CD4-positive, alpha-beta T cell treated with Interleukin-4 for 1 hour (primary cell): ENCODE measurements around the gene DYDC2.

ENCODE experiments used
- DNase-seq, 2 donors: peaks; one replicate each; pipeline ENCODE4 v3.0.0-alpha.2; 2020 to 2022

Gene DYDC2

DNA sequence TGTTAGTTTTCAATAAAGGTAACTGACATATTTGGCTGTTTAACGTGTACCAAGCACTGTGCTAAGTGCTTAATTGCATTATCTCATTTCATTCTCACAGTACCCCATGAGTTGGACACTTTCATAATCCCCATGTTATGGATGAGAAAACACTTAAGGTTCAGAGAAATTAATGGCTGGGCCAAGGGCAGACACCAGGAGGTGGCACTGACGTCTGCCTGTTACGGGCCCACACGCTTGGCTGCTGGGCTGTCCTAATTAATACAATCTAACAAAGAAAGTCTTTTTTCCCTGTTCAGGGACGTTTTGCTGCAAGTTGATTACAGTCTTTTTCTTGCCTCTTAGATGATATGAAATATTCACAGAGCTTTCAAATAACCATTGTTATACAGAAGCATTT lies 16.1 kb downstream of the DYDC2 start:
- DNase-seq, result no peak

DNA sequence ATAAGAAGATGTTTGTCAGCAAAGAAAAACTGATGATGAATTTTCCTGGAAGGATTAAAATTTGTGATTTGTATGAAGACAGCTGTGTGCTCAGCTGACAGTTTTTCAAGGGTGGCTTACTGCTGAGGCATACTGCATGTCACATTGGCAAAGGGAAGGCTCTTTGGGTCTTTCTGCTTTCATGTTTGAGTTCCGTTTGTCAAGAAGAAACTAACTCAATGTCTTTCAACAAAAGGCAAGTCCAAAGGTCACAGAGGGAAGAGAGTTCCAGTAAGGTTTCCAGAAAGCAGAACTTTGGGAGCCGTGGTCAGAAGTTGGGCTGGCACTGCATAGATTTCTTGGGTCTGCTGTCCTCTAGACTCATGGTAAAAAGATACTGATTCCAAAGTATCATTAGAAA lies 16.9 kb downstream of the DYDC2 start:
- no peak for DNase-seq

DNA sequence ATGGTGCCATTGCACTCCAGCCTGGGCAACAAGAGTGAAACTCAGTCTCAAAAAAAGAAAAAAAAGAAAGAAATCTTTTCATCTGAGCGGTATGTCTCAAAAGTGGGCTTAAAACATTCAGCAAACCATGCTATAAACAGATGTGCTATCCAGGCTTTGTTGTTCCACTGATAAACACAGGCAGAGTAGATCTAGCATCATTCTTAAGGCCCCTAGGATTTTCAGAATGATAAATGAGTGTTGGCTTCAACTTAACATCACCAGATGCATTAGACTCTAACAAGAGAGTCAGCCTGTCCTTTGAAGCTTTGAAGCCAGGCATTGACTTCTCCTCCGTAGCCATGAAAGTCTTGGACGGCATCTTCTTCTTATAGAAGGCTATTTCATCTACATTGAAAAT lies 23.1 kb downstream of the DYDC2 start:
- no peak for DNase-seq

DNA sequence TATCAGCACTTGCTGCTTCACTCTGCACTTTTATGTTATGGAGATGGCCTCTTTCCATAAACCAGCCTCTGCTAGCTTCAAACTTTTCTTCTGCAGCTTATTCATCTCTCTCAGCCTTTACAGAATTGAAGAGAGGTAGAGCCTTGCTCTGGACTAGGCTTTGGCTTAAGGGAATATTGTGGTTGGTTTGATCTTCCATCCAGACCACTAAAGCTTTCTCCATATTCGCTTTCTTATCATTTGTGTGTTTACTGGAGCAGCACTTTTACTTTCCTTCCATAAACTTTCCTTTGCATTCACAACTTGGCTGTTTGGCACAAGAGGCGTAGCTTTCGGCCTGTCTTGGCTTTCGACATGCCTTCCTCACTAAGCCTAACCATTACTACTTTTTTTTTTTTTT lies 23.6 kb downstream of the DYDC2 start:
- DNase-seq, result no peak

DNA sequence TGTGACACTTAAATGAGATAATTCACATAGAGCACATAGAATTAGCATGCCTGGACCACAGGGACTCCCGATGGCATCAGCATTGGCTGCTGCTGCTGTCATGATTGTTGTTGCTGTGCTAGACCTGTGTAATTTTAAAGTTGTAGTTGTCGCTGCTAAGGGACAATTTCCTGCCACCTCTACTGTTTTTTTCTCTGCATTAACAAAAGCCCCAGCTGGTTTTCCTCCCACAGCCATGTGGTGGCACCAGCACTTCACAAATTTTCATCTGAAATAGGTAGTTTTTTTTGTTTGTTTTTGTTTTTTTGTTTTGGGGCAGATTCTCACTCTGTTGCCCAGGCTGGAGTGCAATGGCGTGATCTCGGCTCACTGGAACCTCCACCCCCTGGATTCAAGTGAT lies 26.4 kb downstream of the DYDC2 start:
- DNase-seq, result peak; percentile 62

DNA sequence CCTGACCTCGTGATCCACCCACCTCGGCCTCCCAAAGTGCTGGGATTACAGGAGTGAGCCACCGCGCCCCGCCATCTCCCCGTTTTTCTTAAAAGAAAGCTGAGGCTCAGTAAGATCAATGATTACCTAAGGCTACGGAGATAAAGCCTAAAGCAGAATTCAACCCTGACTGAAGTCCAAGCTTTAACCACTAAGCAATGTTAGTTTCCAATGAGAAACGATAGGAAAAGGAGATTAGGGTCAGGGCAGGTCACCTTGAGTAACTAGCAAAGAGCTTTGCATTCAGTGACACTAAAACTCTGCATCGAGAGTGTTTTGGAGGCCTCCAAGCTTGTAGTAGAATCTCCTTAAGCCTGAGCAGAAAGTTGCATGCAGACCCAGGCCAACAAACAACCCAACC lies 34.2 kb downstream of the DYDC2 start:
- no peak for DNase-seq

DNA sequence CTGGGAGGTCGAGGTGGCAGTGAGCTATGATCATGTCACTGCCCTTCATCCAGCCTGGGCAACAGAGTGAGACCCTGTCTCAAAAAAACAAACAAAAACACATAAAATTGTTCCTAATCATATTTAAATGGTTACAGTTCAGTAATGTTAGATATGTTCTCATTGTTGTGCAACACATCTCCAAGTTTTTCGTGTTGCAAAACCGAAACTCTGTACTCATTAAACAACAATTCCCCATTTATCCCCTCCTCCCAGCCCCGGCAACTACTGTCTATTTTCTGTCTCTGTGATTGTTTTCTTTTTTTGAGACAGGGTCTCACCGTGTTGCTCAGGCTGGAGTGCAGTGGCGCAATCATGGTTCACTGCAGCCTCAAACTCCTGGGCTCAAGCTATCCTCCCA lies 35.7 kb downstream of the DYDC2 start:
- DNase-seq, result no peak

DNA sequence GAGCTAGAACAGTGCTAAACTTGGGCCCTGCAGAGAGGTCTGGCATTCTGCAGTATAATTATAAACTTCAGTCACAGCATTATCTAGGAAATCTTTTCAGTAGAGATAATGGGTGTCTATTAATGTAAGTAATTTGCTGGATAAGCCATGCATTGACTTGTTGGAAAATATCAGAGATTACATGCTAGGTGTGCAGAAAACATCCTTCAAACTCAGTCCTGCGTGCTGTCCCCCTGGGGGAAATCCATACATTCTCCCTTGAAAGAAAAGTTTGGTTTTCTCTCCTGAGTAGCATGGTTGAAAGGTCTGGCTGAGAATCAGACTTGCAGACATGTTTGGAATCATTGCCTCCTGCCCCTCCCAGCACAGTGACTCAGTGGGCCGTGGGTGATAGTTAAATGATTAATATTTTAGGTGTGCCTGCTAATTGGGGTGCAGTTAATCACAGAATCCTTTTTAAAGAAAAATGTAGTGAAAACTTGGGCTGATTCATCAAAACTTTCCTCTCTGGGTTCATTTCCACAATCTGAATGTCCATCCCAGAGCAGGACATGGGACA lies 37.9 kb downstream of the DYDC2 start:
- no peak for DNase-seq

DNA sequence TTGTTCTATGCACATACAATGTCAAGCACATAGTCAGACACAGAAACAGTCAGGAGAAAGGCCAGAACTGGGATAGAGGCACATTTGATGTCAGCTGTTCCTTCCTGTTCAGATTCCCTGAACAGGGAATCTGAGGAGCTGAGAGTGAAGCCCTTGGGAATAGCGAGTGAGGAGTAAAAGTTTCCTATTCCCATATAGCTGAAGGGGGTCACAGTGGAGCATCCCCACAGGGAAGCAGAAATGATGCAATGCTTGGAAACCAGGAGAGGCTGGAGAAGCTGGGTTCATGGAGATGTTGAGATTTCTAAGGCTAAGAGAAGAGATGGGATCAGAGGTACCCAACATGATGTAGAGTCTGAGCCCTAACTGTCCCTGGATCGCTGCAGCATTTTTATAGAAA lies 40.4 kb downstream of the DYDC2 start:
- DNase-seq, result no peak

DNA sequence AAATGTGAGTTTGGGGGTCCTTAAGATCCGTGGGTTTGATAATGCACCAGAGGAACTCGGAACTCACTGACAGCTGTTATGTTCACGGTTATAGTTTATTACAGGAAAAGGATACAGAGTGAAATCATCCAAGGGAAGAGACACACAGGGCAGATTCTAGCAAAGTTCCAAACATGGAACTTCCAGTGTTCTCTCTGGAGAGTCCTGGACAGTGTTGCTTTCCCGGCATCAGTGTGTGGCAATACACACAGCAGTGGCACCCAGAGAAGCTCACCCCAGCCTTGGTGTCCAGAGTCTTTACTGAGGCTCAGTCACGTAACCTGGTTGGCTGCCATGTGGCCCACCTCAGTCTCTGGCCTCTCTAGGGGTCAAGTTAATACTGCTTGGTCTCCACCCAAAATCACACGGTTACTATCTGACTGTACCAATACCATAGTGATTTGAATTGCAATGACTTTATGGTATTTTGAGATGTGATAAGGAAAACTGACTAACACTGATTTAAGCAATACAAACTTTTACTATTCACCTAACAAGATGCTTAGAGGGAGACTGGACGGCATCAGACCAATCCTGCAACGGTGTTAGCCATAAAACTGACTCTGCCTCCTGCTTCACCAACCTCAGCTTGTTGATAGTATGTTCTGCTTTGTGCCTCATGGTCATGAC lies 43.7 kb downstream of the DYDC2 start:
- DNase-seq, result no peak

DNA sequence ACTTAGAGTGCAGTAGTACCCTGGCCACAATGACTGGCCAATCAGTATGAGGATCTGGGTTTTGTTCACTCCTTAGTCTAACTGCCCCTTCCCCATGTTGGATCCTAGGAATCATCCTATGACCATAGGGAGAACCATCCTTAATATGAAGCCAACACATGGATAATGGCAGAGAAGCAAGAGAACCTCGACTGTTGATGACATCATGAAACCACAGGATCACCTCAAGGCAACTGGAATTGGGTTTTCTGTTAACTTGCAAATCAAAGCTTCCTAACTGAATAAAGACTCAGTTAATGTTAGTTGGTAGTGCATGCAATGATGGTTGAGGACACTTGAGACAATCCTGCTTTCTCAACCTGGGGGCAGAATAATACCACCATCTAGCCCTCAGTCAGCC lies 48.5 kb downstream of the DYDC2 start:
- DNase-seq, result no peak

DNA sequence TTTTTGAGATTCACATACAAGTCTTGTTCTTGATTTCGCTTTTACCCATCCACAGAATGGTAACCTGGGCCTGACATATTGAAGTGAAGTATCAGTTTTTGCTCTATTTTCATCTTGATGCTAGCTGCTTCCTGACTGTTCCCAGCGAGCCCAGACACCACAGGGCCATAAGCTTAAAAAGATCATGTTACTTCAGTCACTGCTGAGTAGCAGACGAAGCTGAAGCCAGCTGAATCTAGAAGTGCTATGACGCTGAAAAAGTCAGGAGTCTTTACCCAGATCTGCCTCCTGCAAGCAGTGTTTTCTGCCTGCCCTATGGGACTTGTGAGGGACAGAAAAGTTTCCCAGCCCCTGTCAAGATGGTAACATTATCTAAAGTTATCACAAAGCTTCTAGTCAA lies 49.0 kb downstream of the DYDC2 start:
- DNase-seq, result no peak

DNA sequence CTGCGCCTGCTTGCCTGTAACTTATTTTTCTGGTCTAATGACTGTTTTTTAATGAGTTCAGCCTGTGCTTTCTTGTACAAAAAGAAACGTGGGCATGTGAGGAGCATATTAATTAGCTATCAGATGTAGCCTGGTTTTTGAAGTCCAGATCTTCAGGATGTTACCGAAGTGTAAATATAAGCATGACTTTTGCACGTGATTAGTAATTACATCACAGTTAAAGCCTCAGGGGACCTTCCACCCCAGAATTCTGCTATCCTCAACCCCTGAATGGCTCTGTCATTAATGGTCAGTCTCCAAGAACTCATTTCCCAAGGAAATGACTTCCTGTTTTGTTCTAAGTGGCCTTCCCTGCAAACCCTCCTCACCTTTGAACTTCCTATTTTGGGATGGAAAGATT lies 49.6 kb downstream of the DYDC2 start:
- no peak for DNase-seq

DNA sequence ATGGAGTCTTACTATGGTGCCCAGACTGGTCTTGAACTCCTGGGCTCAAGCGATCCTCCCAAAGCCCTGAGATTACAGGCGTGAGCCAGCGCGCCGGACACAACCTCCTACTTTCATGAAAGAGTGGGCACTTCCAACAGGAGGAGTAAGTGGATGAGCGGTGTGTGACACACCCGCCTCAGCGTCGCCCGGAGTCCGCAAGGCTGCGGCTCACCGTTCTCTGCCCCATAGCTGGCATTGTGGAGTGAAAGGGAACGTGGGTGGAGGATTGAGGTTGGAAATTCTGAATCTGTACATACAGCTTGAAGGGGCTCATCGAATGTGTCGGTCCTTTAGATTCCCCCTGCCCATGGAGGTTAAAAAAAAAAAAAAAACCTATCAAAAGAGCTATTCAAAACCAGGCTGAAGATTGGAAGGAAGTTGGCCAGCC lies 51.2 kb downstream of the DYDC2 start:
- peak in 1 of 2 donors; percentile 3 for DNase-seq

DNA sequence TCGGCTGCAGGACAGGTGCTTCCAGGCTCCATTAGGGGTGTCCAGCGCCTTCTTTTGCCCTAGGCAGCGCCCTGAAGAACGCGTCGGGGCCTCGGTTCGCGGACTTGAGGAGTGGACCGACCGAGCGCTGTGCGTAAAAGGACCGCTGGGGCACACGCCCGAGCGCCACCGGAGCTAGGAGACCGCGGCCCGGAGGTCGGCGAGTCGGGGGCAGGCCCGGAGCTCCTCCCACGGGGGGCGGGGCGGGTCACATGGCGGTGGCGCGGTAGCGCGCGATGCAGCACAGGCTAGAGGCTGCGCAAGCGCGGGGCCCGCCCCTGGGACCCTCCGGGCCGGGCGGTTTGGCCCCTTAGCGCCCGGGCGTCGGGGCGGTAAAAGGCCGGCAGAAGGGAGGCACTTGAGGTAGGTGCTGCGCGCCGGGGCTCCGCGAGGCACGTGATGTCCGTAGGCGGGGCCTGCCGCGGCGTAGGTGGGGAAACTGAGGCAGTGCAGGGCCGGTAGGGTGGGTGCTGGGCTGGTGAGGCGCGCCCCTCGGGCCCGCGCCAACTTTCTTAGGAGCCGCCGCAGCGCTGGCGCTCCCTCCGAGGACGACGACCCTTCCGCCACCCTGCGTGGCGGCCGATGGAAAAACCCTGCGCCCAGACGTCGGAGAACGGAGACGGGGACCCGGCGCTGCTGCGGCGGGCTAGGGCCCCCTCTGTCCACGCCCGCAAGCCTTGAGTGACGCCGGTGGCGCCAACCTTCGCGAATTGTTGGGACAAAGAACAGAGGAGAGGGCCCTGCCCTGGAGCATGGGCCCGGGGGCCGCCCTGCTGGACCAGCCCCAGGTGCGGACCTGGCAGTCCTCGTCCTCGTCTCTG lies 51.9 kb downstream of the DYDC2 start, which contains the start of gene PRXL2A:
Gene PRXL2A, plus strand, starts transcription at position 310 of the 860 bp plus-strand sequence. CDS start 11,917 bp downstream, outside the sequence.
- DNase-seq, result peak; percentile 78 to 79

DNA sequence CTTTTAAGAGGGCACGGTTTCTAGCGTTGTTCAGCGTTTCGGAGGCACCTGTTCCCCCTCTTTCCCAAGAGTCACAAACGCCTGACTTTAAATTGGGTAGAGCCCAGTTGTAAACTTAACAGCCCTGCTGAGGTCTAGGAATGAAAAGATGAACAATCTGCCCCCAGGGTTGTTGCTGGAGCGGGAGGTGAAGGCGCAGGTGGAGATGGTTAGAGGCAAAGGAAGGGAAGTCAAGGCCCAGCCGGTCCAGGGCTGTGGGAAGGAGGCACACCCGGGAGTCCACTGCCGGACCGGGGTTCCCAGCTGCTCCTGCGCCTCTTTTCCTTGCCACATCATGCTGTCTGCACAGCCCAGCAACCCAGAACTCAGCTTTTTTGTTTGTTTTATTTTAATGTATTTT lies 52.5 kb downstream of the DYDC2 start:
- DNase-seq, result no peak

DNA sequence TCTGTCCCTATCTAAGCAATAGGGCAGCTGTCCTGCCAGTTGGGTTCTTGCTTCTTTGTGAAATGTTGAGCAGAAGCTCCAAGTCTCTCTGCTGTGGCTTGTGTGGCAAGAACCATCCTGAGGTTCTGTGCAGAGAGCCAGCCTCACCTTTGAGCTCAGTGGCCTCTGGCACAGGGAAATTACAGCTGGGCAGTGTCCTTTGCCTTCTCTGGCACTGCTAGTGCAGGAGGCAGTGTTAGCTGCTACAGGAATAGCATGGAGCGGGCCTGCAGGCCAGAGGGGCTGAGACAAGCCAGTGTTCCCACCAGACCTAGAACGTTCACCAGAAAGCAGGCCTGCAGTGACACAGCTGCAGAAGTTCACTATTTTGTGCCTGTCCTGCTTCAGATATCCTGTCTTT lies 53.5 kb downstream of the DYDC2 start:
- DNase-seq, result no peak

DNA sequence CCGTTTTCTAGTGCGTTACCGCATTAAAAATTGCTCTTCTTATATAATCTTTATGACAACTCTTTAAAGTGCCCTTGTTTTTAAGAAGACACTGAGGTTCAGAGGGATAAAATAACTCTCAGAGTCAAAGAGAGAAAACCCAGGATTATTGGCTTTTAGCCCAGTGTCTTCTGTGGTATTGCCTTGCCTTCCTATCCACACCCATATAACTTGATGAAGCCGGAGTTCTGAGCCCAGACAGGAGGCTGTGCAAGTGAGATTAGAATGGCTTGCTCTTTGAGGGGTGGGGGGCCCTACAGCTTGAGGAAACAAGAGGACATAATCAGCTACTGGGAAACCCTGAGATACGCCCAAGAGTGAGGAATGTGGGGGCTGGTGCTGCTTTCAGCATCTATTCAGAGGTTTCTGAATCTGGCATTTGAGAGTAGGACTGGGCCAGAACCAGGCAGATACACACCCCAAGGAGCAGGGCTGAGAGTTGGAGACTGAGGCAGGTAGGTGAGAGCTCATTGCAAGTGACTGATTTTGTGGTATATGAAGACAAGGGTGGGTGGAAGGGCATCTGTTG lies 54.1 kb downstream of the DYDC2 start:
- no peak for DNase-seq

DNA sequence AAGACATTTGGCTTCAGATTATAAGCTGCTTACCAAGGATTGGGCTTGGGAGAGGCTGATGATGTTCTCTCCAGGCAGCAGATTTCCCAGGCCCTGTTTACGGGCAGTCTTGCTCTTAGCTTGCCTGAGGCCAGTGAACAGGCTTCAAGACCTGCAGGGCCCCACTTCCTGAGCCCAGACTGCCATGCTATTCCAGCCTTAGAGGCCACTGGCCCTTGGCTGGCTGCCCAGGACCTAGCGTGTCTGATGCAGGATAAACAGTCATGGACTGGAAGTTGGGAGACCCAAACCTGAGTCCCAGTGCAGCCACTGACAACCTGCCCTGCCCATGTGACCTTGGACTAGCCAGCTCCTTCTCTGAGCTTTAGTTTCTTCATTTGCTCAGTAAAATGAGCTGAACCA lies 54.7 kb downstream of the DYDC2 start:
- no peak for DNase-seq

DNA sequence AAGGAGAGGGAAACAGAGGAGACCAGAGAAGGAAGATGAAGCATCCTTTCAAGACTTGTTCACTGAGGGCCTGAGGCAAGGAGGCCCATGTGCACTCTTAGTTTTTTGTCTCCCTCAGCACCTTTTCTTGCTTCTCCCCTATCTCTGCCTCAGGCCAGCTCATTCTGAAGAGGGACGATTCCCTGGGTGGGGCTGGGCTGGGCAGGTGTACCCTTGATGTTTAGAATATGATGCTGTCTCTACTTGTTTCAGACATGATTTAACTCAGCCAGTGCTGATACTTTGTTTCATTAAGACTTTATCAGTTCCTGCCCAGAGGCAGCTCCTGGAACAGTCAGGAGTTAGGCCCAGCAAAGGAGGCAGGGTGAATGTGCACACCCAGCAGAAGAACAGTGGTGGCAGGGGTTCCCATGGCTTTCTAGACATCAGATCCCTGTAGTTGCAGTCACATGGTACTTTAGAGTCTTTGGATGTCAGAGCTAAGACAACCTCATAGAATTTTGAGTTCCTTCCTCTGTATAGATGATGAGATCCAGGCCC lies 55.2 kb downstream of the DYDC2 start:
- DNase-seq, result no peak

DNA sequence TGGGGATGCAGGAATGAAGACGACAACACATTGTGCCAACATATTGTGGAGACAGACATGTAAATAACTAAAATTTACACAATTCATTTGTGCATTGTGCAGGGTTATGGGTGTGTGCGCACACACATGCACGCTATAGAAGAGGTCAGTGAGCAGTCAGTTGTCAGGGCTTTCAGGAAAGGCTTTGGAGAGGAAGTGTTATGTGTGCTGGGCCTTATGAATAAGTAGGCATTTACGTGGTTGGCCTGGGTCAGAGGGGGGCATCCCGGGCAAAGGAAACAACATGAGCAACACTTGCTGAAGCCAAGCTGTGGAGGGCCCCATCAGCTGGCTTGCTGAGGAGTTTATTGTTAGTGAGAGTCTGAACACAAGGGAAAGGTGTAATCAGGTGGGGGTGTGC lies 55.9 kb downstream of the DYDC2 start:
- no peak for DNase-seq

DNA sequence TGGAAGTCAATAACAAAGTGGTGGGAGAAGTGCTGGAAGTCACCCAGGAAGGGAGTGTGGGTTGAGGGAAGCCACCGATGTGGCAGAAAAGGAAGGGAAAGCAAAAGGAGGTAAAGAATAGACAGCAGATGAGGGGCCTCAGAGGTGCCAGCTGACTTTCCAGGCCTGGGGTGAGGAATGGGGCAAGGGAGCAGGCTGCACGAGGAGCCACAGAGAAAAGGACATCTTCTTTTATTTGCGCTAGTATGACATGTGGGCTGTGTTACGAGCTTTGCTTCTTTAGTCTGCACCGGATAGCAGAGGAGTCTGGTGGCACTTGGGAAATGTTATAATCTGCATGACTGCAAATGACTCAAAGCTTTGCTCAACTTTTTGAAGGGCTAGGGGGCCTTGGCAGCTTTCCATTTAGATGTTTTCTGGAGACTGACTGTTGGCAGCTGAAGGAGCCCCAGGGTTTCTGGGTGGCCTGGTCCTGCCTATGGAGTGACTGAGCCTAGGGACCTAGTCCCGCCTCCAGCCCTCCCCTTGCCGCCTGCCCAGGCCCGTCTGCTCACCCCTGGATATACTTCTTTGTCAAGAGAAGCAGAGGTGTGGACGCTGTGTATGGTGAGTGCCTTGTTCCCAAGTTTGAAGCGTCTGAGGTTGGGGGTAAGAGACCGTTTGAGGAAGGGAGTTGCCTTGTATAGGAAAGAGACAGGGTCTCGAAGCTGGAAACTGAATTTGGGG lies 56.9 kb downstream of the DYDC2 start:
- no peak for DNase-seq
